CD14-positive monocyte (primary cell): ENCODE data around the gene PRSS48. TPM values are rescaled to one million over a fixed set of nuclear protein-coding genes. Genes with fewer than 3 reads are reported as not detected.
"Not testable (repeated sequence)": the region's sequence is repeated elsewhere in the genome, so short reads cannot be mapped to it uniquely, and the experiment has no call there.

Source experiments
- DNase-seq, 3 donors: peaks; one replicate each; pipeline ENCODE4 v3.0.0-alpha.2; 2011 to 2022
- H2AFZ ChIP-seq: 2 replicates; pipeline ENCODE4 v1.6.0; 2012; ENCODE audit warnings: mild to moderate bottlenecking, low read depth, low read length, inconsistent platforms; ENCODE audit not compliant: insufficient read depth, poor library complexity, severe bottlenecking
- H3K27ac ChIP-seq, 2 donors: 1 replicate in 1 of 2; 2 replicates in 1 of 2; pipeline ENCODE4 v1.5.1; 2012 to 2013; ENCODE audit warnings: low read length in 2 of 2, control low read depth in 1 of 2, inconsistent platforms in 1 of 2, low read depth in 1 of 2, mild to moderate bottlenecking in 1 of 2
- H3K27me3 ChIP-seq, 2 donors: one replicate each; pipeline versions ENCODE4 v1.6.0 to v1.6.1; 2011 to 2013; ENCODE audit warnings: low read length in 2 of 2; ENCODE audit not compliant: control insufficient read depth in 2 of 2, insufficient read depth in 2 of 2
- H3K36me3 ChIP-seq, 2 donors: replicated peaks in 1 of 2; 1 replicate in 1 of 2; 2 replicates in 1 of 2; pipeline versions ENCODE4 v1.5.1 to v1.6.1; 2012 to 2013; ENCODE audit warnings: low read length in 2 of 2, control low read depth in 1 of 2, inconsistent platforms in 1 of 2, mild to moderate bottlenecking in 1 of 2; ENCODE audit not compliant: insufficient read depth in 2 of 2, control insufficient read depth in 1 of 2
- H3K4me1 ChIP-seq, 2 donors: 1 replicate in 1 of 2; 2 replicates in 1 of 2; pipeline versions ENCODE4 v1.5.1 to v1.6.1; 2012 to 2013; ENCODE audit warnings: low read length in 2 of 2, control low read depth in 1 of 2, inconsistent platforms in 1 of 2, mild to moderate bottlenecking in 1 of 2, moderate library complexity in 1 of 2; ENCODE audit not compliant: insufficient read depth in 2 of 2, control insufficient read depth in 1 of 2
- H3K4me2 ChIP-seq: replicated peaks from 2 replicates; pipeline ENCODE3; 2012; ENCODE audit warnings: low read length, moderate library complexity, mild to moderate bottlenecking; ENCODE audit not compliant: poor library complexity, severe bottlenecking; ENCODE audit errors: extremely low read depth
- H3K4me3 ChIP-seq, 3 experiments: fragments of 200-600 bp in 1 of 3; sonication (generic) in 1 of 3; replicated peaks in 1 of 3; 1 replicate in 2 of 3; 2 replicates in 1 of 3; pipeline ENCODE4 v1.5.1; 2011 to 2013; ENCODE audit warnings: low read length in 3 of 3, mild to moderate bottlenecking in 3 of 3, control low read depth in 2 of 3, low read depth in 2 of 3, inconsistent platforms in 1 of 3, moderate library complexity in 1 of 3
- H3K79me2 ChIP-seq: 2 replicates; pipeline ENCODE4 v1.6.0; 2012; ENCODE audit warnings: mild to moderate bottlenecking, control low read depth, inconsistent platforms, low read length, moderate library complexity; ENCODE audit not compliant: insufficient read depth
- H3K9ac ChIP-seq: 2 replicates; pipeline ENCODE4 v1.6.0; 2017; ENCODE audit warnings: low read length, mild to moderate bottlenecking; ENCODE audit not compliant: insufficient read depth, poor library complexity, severe bottlenecking
- H3K9me3 ChIP-seq, 2 donors: replicated peaks in 1 of 2; 1 replicate in 1 of 2; 2 replicates in 1 of 2; pipeline versions ENCODE4 v1.5.1 to v1.6.1; 2012 to 2013; ENCODE audit warnings: low read length in 2 of 2, control low read depth in 1 of 2; ENCODE audit not compliant: control insufficient read depth in 1 of 2, insufficient read depth in 1 of 2
- H4K20me1 ChIP-seq: 2 replicates; pipeline ENCODE4 v1.6.0; 2012; ENCODE audit warnings: mild to moderate bottlenecking, low read length, control low read depth, moderate library complexity; ENCODE audit not compliant: insufficient read depth
- H3K27ac Mint-ChIP-seq, 7 donors: one replicate each; pipeline ENCODE4 v1.8.0; 2020; ENCODE audit warnings: mild to moderate bottlenecking in 7 of 7, mixed read lengths in 7 of 7, moderate library complexity in 6 of 7, inconsistent platforms in 2 of 7
- H3K27me3 Mint-ChIP-seq, 3 donors: one replicate each; pipeline ENCODE4 v1.8.0; 2021 to 2022; ENCODE audit warnings: low read depth in 3 of 3, mild to moderate bottlenecking in 3 of 3, mixed read lengths in 3 of 3, moderate library complexity in 3 of 3, inconsistent platforms in 1 of 3
- H3K36me3 Mint-ChIP-seq, 2 donors: one replicate each; pipeline ENCODE4 v1.8.0; 2020; ENCODE audit warnings: mixed read lengths in 2 of 2, inconsistent platforms in 1 of 2, mild to moderate bottlenecking in 1 of 2
- H3K4me1 Mint-ChIP-seq: one replicate; pipeline ENCODE4 v1.8.0; 2020; ENCODE audit warnings: mild to moderate bottlenecking, mixed read lengths
- H3K4me3 Mint-ChIP-seq, 2 donors: one replicate each; pipeline ENCODE4 v1.8.0; 2020; ENCODE audit warnings: mild to moderate bottlenecking in 2 of 2, mixed read lengths in 2 of 2, moderate library complexity in 1 of 2
- H3K9me3 Mint-ChIP-seq, 7 donors: one replicate each; pipeline ENCODE4 v1.8.0; 2020 to 2022; ENCODE audit warnings: mixed read lengths in 7 of 7, mild to moderate bottlenecking in 6 of 7, moderate library complexity in 6 of 7, inconsistent platforms in 2 of 7
- CTCF ChIP-seq: fragments of 200-600 bp; IDR thresholded peaks from one replicate; pipeline ENCODE4 v1.8.0; 2022; ENCODE audit warnings: antibody characterized with exemption, mild to moderate bottlenecking
- whole genome bisulfite sequencing: methylation state at CpG from one replicate; pipeline ENCODE4 v1.1.5; 2013; ENCODE audit warnings: missing lambda C conversion rate; ENCODE audit not compliant: insufficient coverage; 5-methylcytosine and 5-hydroxymethylcytosine counted together
- intact Hi-C, 2 donors: fragments of 100-400 bp; cut with micrococcal nuclease; formaldehyde crosslinking; loops; one replicate each; pipeline versions ENCODE4 v1.15.0 to v1.15.1; 2023
- polyA plus RNA-seq, 3 donors: library from polyadenylated mRNA; depleted of rRNA in 1 of 3; unstranded in 2 of 3; stranded (reverse) in 1 of 3; fragments of 300-500 nt in 2 of 3; fragments of >200 nt in 1 of 3; fragmentation: Illumina TruSeq in 2 of 3; gene quantifications; 1 replicate in 2 of 3; 2 replicates in 1 of 3; pipeline ENCODE4 v1.2.3, GENCODE V29; 2012 to 2021

PRSS48 gene
- polyA plus RNA-seq, 3 donors, result not detected

GRCh38 chr4:151267104-151267503 lies 9.9 kb upstream of the PRSS48 start:
- Histone ChIP-seq H3K4me1 (no peaks in the 10 kb centered on the region), H3K9ac (no peak overlapping the region), H3K79me2 (no peaks in the 10 kb centered on the region), H3K27me3 (no peaks in the 10 kb centered on the region), H4K20me1 (no peaks in the 10 kb centered on the region), H3K4me2 (no peak overlapping the region), H3K27ac (no peak overlapping the region), H3K4me3 (no peak overlapping the region), H2AFZ (no peak overlapping the region), H3K9me3 (no peaks in the 10 kb centered on the region), H3K36me3 (no peaks in the 10 kb centered on the region)
- WGBS, result no CpG with 5 or more reads among the region's 4 CpGs
- Mint-ChIP-seq H3K27ac (no peak overlapping the region), H3K4me1 (no peaks in the 10 kb centered on the region), H3K36me3 (no peaks in the 10 kb centered on the region), H3K9me3 (peaks cover 0 to 3% (median 0%) of the 10 kb centered on the region in 7 donors), H3K27me3 (peaks cover 0 to 4% (median 0%) of the 10 kb centered on the region in 3 donors), H3K4me3 (no peak overlapping the region)
- intact Hi-C loops, result no loop called here
- no peak for TF ChIP-seq CTCF
- no peak for DNase-seq

- Histone ChIP-seq H3K9me3 (no peaks in the 10 kb centered on the region), H3K27me3 (no peaks in the 10 kb centered on the region), H3K4me1 (no peaks in the 10 kb centered on the region), H3K36me3 (no peaks in the 10 kb centered on the region), H3K4me2 (no peak overlapping the region), H3K79me2 (no peaks in the 10 kb centered on the region), H4K20me1 (no peaks in the 10 kb centered on the region), H3K9ac (no peak overlapping the region), H3K27ac (no peak overlapping the region), H2AFZ (no peak overlapping the region), H3K4me3 (no peak overlapping the region)
- no peaks in the 10 kb centered on the region for H3K4me1 Mint-ChIP-seq
- no peaks in the 10 kb centered on the region for H3K36me3 Mint-ChIP-seq
- peak overlapping the region in 1 of 7 donors; percentile 20 for H3K27ac Mint-ChIP-seq
- no peak for TF ChIP-seq CTCF
- no peak overlapping the region for H3K4me3 Mint-ChIP-seq
- intact Hi-C loops, result no loop called here
- WGBS, result no CpG with 5 or more reads among the region's 7 CpGs
- peaks cover 0 to 2% (median under 1%) of the 10 kb centered on the region in 3 donors for H3K27me3 Mint-ChIP-seq
- DNase-seq, result no peak
- H3K9me3 Mint-ChIP-seq, result peaks cover 0 to 2% (median 0%) of the 10 kb centered on the region in 7 donors
Observed at GRCh38 chr4:151267822-151268535, 9.0 kb upstream of the PRSS48 start.

GRCh38 chr4:151268905-151269304 lies 8.1 kb upstream of the PRSS48 start:
- H3K27me3 Mint-ChIP-seq, H3K9me3 Mint-ChIP-seq, H3K9ac ChIP-seq, H3K27me3 ChIP-seq, H3K9me3 ChIP-seq, DNase-seq, H4K20me1 ChIP-seq, H2AFZ ChIP-seq, H3K27ac ChIP-seq, H3K4me3 Mint-ChIP-seq, H3K4me1 Mint-ChIP-seq, intact Hi-C loops, H3K4me1 ChIP-seq, H3K4me3 ChIP-seq, H3K4me2 ChIP-seq, H3K36me3 ChIP-seq, H3K27ac Mint-ChIP-seq, H3K36me3 Mint-ChIP-seq, H3K79me2 ChIP-seq: not testable (repeated sequence)
